Skeletal muscle cell (primary cell): Measurements from ENCODE around the gene AKAP6.

Source experiments
- DNase-seq: peaks from one replicate; pipeline ENCODE4 v3.0.0-alpha.2; 2010; ENCODE audit warnings: low read depth
- H3K4me3 ChIP-seq: 2 replicates; pipeline ENCODE4 v1.5.1; 2011; ENCODE audit warnings: low read depth, mild to moderate bottlenecking, control low read depth, low read length, moderate library complexity

The AKAP6 gene

DNA sequence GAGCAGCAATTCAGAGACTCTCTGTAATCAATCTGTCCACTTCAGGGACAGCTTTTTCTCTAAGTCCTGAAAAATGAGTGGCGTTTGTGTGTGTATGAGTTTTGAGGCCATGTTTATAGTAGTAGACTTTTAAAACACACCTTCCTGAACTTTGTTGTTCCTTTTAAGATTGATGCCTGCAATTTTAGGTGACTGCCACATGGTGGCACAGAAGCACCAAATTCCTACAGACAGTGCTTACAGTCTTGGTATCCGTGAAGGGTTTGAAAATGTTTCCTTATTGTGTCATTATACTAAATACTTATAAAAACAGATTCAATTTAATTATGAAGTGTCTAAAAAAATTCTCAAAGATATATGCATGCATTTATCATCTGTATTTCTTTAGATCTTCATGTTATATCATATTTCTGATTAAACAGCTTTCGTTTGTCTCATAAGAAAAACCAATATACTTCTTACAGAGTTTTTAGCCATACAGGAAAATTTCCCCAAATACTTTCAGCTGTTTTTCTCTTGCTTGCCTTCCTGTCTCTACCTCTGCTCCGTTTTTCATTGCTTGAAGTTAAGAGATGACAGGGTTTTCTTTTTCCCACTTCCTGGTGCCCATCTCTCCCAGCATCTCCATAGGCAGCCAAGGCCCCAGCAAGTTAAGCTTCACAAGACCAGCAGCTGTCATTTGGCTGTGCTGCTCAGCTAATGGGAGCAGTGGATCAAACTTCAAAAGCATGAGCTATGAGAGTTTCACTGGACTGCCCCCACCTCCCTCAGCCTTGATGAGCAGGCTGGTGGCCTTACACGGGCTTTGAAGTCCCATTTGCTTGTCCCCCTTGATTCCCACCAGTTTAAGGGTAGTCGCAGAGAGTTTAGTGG is 259.6 kb downstream of the AKAP6 start:
- no peak overlapping the region for H3K4me3 ChIP-seq
- DNase-seq, result no peak

DNA sequence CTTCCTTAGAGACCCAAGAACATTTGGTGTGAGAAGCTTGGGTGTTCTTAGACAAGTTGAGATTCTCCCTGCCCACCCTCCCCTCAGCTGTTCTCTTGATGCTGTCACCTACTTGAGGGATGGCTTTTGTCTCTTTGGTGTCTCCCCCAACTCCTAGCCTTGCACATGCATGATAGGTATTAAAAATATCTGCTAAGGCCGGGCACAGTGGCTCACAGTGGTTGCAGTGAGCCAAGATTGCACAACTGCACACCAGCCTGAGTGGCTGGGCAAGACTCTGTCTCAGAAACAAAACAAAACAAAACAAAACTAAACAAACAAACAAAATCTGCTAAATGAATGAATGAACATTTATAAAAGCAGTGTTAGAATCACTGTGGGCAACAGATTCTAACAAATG is 261.1 kb downstream of the AKAP6 start:
- no peak overlapping the region for H3K4me3 ChIP-seq
- DNase-seq, result no peak

DNA sequence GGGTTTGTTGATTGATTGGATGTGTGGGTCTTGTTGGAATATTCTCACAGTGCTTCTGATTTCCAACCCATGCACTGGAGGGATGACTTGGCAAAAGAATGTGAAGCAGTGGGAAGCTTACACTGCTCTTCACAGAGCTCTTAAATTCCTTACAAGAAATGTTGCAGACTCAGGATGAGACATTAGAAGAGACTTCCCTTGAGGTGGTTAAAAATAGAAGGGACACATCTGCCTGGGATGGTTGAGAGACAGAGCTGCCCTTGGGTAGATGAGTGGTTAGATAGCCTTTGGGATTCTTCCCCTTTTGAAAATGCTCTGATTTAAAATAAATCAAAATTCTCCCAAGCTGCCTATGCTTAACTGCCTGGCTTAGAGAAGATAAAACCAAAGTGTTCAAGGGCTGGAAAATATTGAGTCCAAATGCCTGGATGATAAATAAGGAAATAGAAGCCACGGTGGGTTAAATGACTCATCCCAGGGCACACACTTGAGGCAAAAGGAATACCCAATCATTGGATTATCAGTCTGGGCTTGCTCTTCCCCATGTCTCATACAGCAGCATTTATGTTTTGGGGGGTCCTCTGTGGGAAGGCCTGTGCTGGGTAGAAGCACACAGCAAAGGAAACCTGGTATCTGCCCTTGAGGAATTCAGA is 264.3 kb downstream of the AKAP6 start:
- no peak overlapping the region for H3K4me3 ChIP-seq
- DNase-seq, result peak; percentile 74

DNA sequence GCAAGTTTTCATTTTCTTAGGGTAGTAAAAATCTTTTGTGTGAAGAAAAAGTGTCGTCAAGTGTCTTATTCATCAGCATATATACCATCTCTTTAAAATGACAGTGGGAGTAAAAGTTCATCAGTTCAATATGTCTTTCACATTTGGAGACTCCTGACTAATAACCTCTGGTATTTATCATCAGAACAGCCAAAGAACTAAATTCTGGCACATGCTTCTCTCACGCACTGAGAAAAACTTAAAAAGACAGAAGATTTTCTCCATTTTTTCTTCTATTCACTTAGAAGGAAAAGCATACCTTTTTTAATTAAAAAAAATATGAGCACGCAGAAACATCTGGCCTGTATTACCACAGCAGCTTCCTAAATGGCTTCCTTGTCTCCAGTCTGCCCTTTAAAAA is 265.7 kb downstream of the AKAP6 start:
- no peak overlapping the region for H3K4me3 ChIP-seq
- peak; percentile 54 for DNase-seq

DNA sequence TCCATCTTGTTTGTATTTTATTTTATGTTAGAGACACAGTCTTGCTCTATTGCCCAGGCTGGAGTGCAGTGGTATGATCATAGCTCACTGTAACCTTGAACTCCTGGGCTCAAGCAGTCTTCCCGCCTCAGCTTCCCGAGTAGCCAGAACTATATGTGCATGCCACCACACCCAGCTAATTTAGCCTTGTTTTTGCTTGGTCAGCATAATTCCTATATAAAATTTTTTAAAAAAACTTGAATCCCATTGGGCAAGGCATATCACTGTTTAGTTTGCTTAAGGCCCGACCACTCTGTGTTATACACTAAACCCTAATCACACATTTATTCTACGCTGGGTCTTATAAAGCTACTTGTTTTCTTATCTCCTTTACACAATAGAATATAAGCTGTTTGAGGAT is 266.4 kb downstream of the AKAP6 start:
- H3K4me3 ChIP-seq, result no peak overlapping the region
- no peak for DNase-seq

DNA sequence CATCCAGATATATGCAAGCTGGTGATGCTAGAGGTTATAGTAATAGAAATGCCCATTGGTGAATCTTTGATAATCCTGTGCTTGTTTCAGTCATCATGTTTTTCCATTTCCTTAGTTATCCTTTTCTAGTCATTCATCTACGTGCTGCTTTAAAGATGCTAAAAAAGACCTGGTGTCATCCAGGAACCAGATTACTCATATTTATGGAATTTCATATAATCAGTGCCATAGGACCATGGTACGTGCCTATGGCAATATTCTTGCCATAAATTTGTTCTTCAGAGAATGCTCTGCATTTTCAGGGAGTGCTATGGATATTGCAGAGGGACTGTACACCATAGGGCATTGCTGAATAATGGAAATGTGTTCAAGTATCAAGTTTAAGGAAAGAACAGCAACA is 267.3 kb downstream of the AKAP6 start:
- no peak overlapping the region for H3K4me3 ChIP-seq
- DNase-seq, result no peak

DNA sequence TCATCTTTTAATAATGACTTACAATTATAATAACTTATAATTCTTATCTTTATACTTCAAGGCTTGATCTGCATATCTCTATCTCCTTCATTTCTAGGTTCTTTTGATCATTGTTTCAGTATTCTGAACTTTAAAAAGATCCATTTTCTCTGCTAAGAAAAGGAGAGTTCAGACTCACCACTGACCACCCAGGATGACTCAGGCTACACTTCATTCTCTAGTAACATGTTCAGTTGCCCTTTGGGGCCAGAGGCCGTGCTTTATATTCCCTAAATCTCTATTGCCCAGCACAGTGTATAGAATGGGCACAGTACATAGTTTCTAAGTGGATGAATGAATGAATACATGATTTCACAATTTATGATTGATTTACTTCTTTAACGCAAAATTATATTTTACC is 268.7 kb downstream of the AKAP6 start:
- H3K4me3 ChIP-seq, result no peak overlapping the region

DNA sequence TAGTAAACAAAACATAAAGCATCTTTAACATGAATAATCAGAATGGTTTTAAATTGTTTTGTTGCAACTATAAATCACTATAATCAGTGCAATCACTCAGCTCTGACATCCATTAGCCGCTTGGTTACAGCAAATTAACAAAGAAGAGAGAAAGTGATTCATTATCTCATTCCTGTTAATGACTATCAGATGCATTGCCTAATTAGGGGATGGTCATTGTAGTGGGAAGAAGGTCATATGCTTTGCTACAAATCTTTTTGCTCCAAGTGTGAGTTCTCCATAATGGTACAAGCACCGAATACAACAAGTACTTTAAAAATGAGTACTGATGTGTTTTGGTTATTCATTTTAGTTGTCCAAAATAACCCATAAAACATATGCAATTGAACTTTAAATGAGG is 272.0 kb downstream of the AKAP6 start:
- no peak for DNase-seq
- H3K4me3 ChIP-seq, result no peak overlapping the region

More for the DNA sequence above, 268.7 kb downstream of the AKAP6 start:
- DNase-seq, result no peak

DNA sequence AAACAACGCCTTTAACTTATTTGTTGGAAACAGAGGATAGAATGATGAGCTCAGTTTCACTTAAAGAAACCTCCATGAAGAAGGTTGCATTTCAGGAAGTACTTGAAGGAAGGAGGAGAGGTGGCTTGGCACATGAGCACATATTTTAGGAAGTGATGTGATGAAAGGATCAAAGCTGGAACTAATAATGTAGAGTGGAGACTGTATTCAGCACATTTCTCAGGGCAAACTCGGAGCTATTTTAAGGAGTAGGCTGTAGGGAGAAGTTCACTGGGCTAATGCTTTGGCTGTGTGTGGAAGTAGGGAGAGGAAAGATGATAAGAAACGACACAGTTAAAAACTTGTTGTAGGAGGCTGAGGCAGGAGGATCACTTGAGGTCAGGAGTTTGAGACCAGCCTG is 272.8 kb downstream of the AKAP6 start:
- H3K4me3 ChIP-seq, result no peak overlapping the region
- DNase-seq, result no peak

DNA sequence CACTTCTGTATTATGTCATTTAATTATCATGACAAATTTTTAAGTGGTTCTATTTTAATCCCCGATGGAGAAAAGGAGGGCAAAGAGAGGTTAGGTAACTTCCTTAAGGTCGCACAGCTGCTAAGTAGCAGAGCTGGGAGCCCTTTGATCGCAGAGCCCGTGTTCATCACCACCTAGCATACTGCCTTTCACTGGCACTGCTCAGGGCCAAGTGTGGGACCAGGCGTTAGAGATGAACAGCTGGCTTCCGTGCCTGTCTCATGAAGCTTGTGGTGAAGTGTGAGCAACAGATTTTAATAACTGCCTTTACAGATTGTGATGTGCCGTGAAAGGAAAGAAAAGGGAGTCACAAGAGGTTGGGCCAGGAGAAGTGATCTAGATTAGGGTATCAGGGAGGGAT is 273.6 kb downstream of the AKAP6 start:
- DNase-seq, result no peak

DNA sequence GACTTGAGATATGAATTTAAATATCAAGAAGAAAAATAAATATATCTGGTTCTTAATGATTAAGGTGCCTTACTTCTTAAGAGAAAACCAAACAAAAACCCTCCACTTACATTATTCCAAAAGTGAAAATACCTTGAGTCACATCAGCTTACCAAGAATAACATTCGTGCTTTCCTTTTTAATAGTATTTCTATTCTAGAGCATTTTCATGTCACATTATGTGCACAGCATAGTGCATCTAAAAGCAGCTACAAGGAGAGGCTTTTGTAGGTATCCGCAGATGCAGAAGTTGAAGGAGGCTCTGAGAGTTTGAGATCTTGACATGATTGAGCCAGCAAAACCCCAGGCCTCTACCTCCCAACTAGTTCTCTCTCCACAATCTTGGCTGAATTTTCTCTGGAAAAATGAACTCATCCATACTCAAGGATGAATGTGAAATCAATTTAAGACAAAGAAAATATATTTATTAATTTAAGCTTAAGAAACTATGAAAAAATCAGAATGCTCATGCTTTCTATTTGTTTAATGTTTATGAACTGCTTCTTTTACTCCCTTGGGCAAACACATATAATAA is 275.0 kb downstream of the AKAP6 start:
- DNase-seq, result no peak
- H3K4me3 ChIP-seq, result no peak overlapping the region

More for the DNA sequence above, 273.6 kb downstream of the AKAP6 start:
- H3K4me3 ChIP-seq, result no peak overlapping the region

DNA sequence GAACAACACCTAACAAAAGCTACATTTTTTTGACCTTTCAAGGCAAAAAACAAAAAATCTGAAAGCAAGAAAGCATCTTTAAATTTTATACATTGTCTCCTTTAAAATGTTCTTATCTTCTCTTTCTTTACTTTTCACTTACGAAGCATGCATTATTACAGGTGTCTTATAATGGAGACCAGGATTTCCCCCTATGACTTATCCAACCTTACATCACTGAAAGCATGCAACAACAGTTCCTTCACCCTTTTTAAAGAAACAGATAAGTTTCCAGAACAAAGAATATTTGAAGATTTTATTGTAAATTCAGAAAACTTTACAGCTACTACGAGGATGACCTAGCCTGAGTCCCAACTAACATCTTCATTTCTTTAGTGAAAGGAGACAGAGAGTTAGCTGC is 277.2 kb downstream of the AKAP6 start:
- H3K4me3 ChIP-seq, result no peak overlapping the region
- no peak for DNase-seq

DNA sequence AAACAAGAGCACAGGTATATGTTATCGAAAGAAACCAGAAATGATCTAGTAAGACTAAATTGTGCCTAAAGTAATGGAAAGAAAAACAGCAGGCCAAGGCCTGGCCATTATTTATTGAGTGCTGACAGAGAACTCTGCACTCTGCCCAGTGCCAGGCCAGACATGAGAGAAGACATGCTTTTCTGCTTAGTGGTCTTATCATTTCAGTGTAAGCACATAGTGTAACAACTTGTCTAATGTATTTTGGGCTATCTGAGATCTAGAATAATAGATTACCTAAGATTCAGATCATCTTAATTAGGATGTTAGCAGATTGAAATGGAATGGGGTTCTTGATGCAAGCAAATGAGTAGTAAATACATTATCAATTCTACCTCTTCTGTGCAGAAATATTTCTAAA is 278.3 kb downstream of the AKAP6 start:
- peak; percentile 59 for DNase-seq
- no peak overlapping the region for H3K4me3 ChIP-seq

DNA sequence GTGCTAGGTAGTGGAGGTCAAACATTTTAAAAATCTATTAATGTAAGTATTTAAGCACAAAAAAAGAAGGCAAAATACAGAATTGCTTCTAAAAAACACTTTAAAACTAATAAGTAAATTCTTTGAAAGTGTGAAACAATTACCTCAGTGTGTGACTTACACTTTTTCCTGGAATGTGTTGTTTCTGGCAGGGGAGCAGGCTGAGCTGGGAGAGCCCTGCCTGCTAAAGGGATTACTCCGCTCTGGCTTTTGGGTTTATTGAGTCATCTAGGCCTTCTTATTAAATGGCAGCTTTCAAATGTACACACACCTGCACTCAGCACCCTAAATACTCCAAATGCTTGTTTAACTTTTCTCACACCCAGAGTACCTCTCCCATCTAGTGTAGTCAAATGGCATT is 279.8 kb downstream of the AKAP6 start:
- H3K4me3 ChIP-seq, result no peak overlapping the region
- DNase-seq, result no peak

DNA sequence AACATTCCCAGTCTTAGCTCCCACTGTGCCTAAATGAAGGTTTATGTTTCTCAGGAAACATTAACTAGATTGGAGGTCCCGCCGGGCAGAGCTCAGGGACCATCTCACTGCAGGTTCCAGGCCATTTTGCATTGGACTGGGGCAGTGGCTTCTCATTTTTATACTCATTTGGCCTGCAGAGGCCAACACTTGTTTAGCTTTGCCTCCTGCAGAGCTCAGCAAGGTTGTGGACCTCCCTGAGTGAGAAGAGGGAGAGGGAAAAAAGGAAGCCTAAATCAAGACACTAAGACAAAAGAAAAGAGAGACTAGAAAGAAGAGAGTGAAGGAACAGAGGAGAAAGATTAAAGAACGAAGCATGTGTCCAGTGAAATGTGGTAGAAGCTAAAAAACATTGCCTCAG is 280.3 kb downstream of the AKAP6 start:
- H3K4me3 ChIP-seq, result no peak overlapping the region
- DNase-seq, result no peak

DNA sequence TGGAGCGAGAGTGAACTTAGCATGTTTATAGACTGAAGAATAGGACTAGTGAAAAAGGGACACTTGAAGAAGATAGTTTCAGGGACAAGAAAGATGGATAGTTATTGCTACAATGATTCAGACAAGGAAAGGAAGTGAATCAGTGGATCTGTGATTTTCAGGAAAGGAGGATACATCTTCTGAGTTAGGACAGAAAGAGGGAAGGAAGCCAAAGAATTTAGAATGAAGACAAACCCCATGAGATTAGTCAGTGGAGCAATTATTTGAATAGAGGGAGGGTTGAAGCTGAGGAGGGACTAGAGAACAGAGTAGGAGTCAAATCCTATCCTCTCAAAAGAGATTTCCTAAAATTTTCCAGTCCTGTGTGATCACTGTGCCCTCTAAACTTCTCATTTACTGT is 282.7 kb downstream of the AKAP6 start:
- no peak overlapping the region for H3K4me3 ChIP-seq
- DNase-seq, result peak; percentile 84

DNA sequence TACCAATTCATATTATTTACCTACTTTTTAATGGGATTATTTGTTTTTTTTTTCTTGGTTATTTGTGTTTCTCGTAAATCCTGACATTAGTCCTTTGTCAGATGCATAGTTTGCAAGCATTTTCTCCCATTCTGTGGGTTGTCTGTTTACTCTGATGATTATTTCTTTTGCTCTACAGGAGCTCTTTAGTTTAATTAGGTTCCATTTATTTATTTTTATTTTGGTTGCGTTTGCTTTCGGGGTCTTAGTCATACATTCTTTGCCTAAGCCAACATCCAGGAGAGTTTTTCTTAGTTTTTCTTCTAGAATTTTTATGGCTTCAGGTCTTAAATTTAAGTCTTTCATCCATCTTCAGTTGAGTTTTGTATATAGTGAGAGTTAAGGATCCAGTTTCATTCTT is 289.9 kb downstream of the AKAP6 start:
- no peak overlapping the region for H3K4me3 ChIP-seq
- DNase-seq, result no peak

DNA sequence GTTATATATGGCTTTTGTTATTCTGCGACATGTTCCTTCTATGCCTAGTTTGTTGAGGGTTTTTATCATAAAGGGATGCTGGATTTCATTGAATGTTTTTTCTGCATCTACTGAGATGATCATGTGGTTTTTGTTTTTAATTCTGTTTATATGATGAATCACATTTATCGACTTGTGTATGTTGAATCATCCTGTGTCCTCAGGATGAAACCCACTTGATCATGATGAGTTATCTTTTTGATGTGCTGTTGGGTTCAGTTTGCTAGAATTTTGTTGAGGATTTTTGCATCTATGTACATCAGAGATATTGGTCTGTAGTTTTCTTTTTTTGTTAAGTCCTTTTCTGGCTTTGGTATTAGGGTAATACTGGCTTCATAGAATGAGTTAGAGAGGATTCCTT is 291.2 kb downstream of the AKAP6 start:
- no peak overlapping the region for H3K4me3 ChIP-seq
- DNase-seq, result peak; percentile 50

DNA sequence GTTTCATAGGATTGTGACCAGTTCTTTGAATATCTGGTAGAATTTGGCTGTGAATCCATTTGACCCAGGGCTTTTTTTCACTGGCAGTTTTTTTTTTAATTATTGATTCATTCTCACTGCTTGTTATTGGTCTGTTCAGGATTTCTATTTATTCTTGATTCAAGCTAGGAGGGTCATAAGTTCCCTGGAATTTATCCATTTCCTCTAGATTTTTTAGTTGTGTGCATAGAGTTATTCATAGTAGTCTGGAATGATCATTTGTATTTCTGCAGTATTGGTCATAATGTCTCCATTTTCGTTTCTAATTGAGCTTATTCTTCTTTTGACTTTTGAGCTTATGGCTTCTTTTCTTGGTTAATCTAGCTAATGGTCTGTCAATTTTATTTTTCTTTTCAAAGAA is 291.6 kb downstream of the AKAP6 start:
- DNase-seq, result no peak
- no peak overlapping the region for H3K4me3 ChIP-seq

DNA sequence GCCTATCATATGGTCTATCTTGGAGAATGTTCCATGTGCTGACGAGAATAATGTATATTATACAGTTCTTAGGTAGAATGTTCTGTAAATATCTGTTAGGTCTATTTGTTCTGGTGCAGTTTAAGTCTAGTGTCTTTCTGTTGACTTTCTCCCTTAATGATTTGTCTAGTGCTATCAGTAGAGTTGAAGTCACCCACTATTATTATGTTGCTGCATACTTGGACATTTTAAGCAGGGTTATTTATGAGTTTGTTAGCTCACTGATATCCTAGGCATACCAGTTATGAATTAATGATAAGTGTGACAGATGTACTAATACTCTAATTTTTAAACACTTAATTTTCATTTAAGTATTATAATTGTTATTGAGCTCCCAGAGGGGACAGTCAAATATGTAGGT is 292.5 kb downstream of the AKAP6 start:
- no peak for DNase-seq
- no peak overlapping the region for H3K4me3 ChIP-seq

DNA sequence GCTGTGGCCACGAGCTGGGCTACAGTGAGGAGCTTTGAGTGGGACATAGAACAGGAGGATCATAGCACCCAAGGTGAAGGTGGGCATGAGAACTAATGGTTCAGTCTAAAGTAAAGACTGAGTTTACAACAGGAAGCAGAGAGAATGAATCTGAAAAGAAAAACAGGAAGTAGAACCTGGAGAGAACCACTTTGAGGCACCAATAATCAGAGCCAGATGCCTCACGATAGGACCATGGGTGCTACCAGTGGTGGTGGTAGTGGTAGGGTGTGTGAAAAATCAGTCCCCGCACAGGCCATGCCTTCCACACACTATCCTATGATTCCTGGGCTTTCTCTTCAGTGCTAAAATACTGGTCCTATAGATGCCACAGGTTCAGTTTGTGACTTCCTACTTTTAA is 293.6 kb downstream of the AKAP6 start:
- H3K4me3 ChIP-seq, result no peak overlapping the region
- no peak for DNase-seq
